ENCODE data around the gene DLG2.
"Not testable (repeated sequence)": the region's sequence is repeated elsewhere in the genome, so short reads cannot be mapped to it uniquely, and the experiment has no call there.

DLG2 gene

DNA sequence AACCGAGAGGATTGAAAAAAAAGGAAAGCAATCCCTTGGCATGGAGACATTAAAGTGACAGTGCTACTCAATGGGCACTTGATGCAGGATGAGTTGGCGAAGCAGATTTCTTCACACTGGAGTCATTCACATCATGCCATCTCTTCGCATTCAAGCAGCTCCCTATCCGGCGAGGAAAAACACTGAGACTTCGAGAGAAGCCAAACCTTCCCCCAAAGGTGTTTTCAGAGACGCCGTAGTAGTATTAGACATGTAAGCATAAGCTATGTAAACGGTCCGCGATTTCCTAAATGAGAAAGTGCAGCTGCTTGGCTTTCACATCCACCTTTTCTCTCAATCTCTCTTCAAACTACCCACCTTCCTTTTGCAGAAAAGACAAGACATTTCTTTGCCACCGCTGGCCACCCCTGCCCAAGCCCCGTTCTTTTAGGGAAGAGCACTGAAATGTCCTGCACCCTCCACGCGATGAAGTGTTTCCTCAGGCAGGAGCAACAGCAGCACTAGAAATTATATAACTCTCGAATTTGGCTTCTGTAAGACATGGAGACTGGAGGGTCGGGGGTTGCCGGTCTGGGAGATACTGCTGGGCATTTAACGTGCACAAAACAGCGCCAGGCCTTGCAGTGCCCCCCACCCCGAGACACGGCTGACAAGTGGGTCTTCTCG, at the start of gene DLG2:
TSS of gene DLG2 (minus strand) at position 13 of the 666 bp plus-strand sequence.
- Mint-ChIP-seq H3K27ac (peak within 1 kb of the TSS; percentile 90), H3K27me3 (ENCODE audit: low read depth) (peaks cover 4% of the 10 kb centered on the region), H3K9me3 (no peaks in the 10 kb centered on the region), H3K36me3 (ENCODE audit: low read depth) (peaks cover 14% of the 10 kb centered on the region), H3K4me1 (ENCODE audit: low read depth) (peaks cover 26% of the 10 kb centered on the region), H3K4me3 (peak within 1 kb of the TSS; percentile 96)
- peak; percentile 10 for DNase-seq (ENCODE audit: low spot score)

DNA sequence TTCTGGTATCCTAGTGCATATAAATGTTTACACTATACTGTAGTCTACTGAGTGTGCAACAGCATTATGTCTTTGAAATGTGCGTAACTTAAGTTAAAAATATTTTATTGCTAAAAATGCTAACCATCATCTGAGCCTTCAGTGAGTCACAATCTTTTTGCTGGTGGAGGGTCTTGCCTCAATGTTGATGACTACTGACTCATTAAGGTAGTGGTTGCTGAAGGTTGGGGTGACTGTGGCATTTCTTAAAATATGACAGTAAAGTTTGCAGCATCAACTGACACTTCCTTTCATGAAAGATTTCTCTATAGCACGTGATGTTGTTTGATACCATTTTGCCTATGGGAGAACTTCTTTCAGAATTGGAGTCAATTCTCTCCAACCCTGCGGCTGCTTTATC, 46.2 kb upstream of the DLG2 start:
- DNase-seq (ENCODE audit: low spot score) = no peak
- no peak overlapping the region for H3K4me3 Mint-ChIP-seq
- H3K9me3 Mint-ChIP-seq = peaks cover 11% of the 10 kb centered on the region
- H3K4me1 Mint-ChIP-seq (ENCODE audit: low read depth) = peaks cover 5% of the 10 kb centered on the region
- H3K36me3 Mint-ChIP-seq (ENCODE audit: low read depth) = peaks cover 3% of the 10 kb centered on the region
- H3K27me3 Mint-ChIP-seq (ENCODE audit: low read depth) = no peaks in the 10 kb centered on the region
- no peak overlapping the region for H3K27ac Mint-ChIP-seq

DNA sequence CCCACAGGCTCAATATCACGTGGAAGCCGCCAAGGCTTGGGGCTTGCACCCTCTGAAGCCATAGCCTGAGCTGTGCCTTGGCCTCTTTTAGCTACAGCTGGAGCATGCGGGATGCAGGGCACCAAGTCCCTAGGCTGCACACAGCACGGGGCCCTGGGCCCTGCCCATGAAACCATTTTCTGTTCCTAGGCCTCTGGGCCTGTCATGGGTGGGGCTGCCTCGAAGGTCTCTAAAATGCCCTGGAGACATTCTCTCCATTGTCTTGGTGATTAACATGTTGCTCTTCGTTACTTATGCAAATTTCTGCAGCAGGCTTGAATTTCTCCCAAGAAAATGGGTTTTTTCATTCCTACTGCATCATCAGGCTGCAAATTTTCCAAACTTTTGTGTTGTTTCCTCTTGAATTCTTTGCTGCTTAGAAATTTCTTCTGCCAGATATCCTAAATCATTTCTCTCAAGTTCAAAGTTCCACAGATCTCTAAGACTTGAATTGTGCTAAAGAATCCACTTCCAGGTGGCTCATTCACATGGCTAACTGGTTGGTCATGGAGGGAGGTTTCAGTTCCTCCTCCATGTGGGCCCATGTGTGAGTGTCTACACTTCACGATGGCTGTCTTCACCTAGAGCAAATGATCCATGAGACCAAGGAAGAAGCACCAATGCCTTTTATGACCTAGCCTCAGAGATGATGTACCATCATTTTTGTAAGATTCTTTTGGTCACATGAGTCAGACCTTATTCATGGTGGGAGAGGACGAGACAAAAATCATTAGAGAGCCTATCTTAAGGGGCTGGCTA, 45.2 kb upstream of the DLG2 start:
- H3K36me3 Mint-ChIP-seq (ENCODE audit: low read depth) = peaks cover 3% of the 10 kb centered on the region
- H3K27ac Mint-ChIP-seq = no peak overlapping the region
- H3K4me1 Mint-ChIP-seq (ENCODE audit: low read depth) = peaks cover 5% of the 10 kb centered on the region
- H3K9me3 Mint-ChIP-seq = peaks cover 11% of the 10 kb centered on the region
- no peak overlapping the region for H3K4me3 Mint-ChIP-seq
- H3K27me3 Mint-ChIP-seq (ENCODE audit: low read depth) = no peaks in the 10 kb centered on the region
- no peak for DNase-seq (ENCODE audit: low spot score)

DNA sequence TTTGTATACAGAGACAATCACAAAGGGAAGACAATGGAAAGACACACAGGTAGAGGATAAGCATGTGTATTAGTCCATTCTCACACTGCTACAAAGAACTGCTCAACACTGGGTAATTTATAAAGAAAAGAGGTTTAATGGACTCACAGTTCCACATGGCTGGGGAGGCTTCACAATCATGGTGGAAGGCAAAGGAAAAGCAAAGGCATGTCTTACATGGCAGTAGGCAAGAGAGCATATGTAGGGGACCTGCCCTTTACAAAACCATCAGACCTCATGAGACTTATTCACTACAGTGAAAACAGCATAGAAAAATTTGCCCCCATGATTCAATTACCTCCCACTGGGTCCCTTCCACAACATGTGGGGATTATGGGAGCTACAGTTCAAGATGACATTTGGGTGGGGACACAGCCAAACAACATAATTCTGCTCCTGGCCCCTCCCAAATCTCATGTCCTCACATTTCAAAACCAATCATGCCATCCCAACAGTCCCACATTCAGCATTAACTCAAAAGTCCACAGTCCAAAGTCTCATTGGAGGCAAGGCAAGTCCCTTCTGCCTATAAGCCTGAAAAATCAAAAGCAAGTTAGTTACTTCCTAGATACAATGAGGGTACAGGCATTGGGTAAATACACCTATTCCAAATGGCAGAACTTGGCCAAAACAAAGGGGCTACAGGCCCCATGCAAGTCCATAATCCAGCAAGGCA, 44.0 kb upstream of the DLG2 start:
- H3K27ac Mint-ChIP-seq; H3K27me3 Mint-ChIP-seq (ENCODE audit: low read depth); H3K4me1 Mint-ChIP-seq (ENCODE audit: low read depth); H3K36me3 Mint-ChIP-seq (ENCODE audit: low read depth); H3K4me3 Mint-ChIP-seq; DNase-seq (ENCODE audit: low spot score): not testable (repeated sequence)
- peaks cover 11% of the 10 kb centered on the region for H3K9me3 Mint-ChIP-seq

DNA sequence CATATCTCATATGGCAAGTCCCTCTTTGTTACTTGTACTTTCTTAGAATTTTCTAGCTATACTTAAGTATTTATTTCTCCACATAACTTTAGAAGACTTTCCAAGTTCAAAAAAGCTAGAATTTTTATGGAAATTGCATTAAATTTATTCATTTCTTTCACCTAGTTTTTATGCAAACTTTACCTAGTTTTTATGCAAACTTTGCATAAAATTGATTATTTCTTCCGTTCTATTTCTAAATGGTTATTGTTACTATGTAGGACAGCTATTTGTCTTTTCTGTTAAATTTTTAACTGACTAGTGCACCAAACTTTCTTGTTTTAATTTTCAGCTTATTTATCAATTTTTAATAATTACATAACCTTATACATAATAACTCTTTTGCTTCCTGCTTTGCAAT, 41.0 kb upstream of the DLG2 start:
- no peak for DNase-seq (ENCODE audit: low spot score)
- H3K9me3 Mint-ChIP-seq = peaks cover 5% of the 10 kb centered on the region
- peaks cover 14% of the 10 kb centered on the region for H3K36me3 Mint-ChIP-seq (ENCODE audit: low read depth)
- H3K4me3 Mint-ChIP-seq = no peak overlapping the region
- H3K27ac Mint-ChIP-seq = no peak overlapping the region
- peaks cover 10% of the 10 kb centered on the region for H3K4me1 Mint-ChIP-seq (ENCODE audit: low read depth)
- no peaks in the 10 kb centered on the region for H3K27me3 Mint-ChIP-seq (ENCODE audit: low read depth)

DNA sequence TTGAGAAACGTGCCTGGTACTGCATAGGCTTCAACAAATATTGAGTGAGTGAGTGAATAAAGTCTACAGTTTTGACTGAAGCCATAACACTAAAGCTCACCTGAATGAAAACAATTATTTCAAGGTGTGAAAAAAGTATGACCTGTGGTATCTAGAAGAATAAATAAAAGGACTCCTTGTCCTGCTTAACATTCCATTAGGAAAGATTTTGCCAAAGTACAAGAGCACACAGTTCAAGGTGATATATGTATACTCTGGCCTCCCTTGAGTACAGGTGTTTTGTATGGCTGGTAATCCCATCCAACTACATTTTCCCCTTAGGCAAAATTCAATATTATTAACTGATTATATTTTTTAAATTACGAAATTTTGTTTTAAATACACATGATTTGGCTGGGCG, 39.5 kb upstream of the DLG2 start:
- H3K4me3 Mint-ChIP-seq = no peak overlapping the region
- H3K27ac Mint-ChIP-seq = no peak overlapping the region

DNA sequence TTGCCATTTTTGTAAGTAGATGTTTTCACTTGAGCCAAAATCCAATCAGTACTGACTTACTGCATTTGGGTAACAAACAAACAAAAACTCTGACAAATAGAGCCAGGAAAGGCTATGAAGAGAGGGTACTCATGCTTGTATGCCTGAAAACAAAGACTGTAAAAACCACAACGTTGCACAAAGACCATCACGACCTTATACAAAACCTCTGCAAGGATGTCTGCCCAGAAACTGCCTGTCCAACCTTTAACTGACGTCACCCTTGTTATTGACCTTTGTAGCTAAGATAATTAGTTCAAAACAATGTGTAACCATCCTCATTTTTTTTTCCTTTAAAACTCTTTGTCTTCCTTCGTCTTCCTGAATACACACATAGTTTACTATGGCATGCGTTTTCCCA, 38.6 kb upstream of the DLG2 start:
- Mint-ChIP-seq H3K9me3 (no peaks in the 10 kb centered on the region), H3K27ac (peak overlapping the region; percentile 13)
- no peak for DNase-seq (ENCODE audit: low spot score)

More for the DNA sequence above, 39.5 kb upstream of the DLG2 start:
- H3K27me3 Mint-ChIP-seq (ENCODE audit: low read depth) = no peaks in the 10 kb centered on the region
- no peaks in the 10 kb centered on the region for H3K9me3 Mint-ChIP-seq
- no peak for DNase-seq (ENCODE audit: low spot score)
- peaks cover 26% of the 10 kb centered on the region for H3K36me3 Mint-ChIP-seq (ENCODE audit: low read depth)
- peaks cover 16% of the 10 kb centered on the region for H3K4me1 Mint-ChIP-seq (ENCODE audit: low read depth)

DNA sequence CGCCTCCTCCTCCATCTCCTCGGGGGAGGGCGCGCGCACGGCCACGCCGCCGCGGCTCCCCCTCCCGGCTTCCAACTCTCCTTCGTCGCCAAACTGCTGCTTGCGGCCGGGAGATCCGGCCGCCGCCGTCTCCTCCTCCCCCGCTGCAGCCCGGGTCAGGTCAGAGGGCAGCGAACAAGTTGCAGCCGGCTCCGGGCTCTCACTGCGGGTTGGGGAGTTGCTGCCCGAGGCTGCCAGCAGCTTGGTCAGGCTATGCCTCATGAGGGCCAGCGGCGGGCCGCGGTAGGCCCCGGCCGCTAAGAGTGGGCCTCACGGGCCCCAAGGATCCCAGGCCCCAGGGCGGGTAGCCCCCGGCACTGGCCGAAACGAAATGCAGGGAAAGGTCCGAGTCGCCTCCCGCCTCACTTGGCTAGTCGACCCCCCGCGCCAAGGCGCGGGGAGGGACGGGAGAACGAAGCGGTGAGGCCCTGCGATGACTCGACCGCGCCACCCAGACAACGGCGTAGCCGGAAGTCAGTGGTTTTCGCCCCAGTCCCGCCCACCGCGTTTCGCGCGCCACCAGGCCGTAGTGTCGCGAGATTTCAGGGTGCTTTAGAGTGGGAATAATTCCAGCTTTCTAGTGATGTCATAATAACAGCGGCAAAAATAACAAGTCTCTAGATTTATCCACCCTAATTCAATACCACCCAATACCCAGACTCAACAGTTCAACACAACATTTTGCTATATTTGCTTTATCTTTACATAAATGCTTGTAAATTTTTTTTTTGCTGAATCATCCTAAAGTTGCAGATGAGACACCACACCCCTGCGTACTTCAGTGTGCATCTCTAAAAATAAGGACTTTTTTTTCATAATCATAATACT, 37.7 kb upstream of the DLG2 start, which contains the start of gene CREBZF:
TSS of gene CREBZF (minus strand) at position 515 of the 867 bp plus-strand sequence. CDS start at position 261, 254 bp downstream.
- DNase-seq (ENCODE audit: low spot score) = peak; percentile 95
- peak within 1 kb of the TSS; percentile 99 for H3K27ac Mint-ChIP-seq
- H3K4me1 Mint-ChIP-seq (ENCODE audit: low read depth) = peaks cover 32% of the 10 kb centered on the region
- H3K4me3 Mint-ChIP-seq = peak within 1 kb of the TSS; percentile 98
- H3K36me3 Mint-ChIP-seq (ENCODE audit: low read depth) = peaks cover 41% of the 10 kb centered on the region
- no peaks in the 10 kb centered on the region for H3K9me3 Mint-ChIP-seq
- no peaks in the 10 kb centered on the region for H3K27me3 Mint-ChIP-seq (ENCODE audit: low read depth)

More for the DNA sequence above, 38.6 kb upstream of the DLG2 start:
- H3K4me3 Mint-ChIP-seq = peak overlapping the region; percentile 29
- H3K27me3 Mint-ChIP-seq (ENCODE audit: low read depth) = no peaks in the 10 kb centered on the region
- H3K4me1 Mint-ChIP-seq (ENCODE audit: low read depth) = peaks cover 24% of the 10 kb centered on the region
- H3K36me3 Mint-ChIP-seq (ENCODE audit: low read depth) = peaks cover 32% of the 10 kb centered on the region

DNA sequence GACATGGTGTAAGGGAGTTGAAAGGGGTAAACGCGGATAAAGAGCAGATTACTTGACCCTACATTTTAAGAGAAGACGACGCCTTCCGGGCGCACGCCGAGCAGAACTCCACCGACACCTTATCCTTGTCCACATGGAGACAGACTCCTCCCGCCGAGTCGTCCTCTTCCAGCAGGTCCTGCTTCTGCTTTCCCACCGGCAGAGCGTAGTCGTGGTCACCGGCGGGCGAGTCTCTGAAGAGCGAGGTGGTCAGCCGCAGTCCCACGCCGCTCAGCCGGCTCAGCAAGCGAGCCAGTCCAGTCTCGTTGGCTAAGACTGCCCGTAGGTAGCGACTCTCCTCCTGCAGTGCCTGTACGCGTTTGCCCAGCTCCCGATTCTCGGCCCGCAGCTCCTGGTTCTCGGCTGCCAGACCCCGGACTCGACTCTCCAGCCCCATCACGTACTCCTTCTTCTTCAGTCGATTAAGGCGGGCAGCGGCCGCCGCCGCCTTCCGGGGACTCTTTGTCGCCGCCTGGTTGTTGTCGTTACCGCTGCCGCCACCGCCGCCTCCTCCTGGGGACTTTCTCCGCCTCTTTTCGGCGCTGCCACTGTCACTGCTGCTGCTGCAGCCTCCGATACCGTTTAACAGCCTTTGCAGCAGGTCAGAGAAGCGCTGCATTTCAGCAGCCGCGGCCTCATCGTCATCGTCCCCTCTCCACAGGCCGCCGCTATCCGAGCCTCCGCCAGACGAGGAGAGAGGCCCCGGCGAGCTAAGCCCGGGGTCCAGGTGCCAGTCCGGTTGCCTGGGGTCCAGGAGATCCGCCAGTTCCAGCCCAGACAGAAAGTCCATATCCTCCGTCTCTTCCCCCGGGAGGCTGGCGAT, 36.8 kb upstream of the DLG2 start:
- Mint-ChIP-seq H3K4me3 (peak overlapping the region; percentile 98), H3K27ac (peak overlapping the region; percentile 99), H3K36me3 (ENCODE audit: low read depth) (peaks cover 50% of the 10 kb centered on the region), H3K4me1 (ENCODE audit: low read depth) (peaks cover 38% of the 10 kb centered on the region), H3K9me3 (no peaks in the 10 kb centered on the region), H3K27me3 (ENCODE audit: low read depth) (no peaks in the 10 kb centered on the region)
- peak; percentile 86 for DNase-seq (ENCODE audit: low spot score)

DNA sequence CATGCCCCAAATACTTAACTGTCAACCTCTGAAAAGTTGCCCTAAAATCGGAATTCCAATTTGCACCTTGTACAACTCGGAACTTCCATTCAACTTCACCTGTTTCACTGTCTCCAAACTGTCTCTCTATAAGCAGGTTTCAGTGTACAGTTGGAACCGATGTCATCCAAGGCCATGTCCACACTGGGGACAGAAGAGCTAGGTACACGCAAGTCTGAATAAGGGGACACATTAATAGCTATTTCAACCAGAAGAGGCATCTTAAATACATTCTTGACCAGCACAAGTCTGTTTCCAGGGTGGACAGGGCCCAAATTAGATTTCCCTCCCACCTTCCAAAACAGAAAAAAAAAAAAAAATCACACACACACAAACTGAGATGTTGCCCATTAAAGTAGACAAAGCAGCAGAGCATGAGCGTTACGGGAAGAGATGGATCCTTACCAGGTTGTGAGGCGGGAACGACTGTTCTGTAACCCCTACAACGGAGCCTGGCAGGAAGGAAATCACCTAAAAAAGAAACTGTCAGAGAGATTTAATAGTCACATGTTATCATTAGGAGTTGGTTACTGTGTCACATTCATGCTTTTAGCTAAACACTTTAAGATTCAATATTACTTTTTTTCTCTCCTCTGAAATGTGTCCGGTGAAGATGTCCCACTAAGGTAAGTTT, 36.1 kb upstream of the DLG2 start:
- H3K4me3 Mint-ChIP-seq = peak overlapping the region; percentile 98
- H3K9me3 Mint-ChIP-seq = no peaks in the 10 kb centered on the region
- H3K4me1 Mint-ChIP-seq (ENCODE audit: low read depth) = peaks cover 45% of the 10 kb centered on the region
- no peak for DNase-seq (ENCODE audit: low spot score)
- H3K27me3 Mint-ChIP-seq (ENCODE audit: low read depth) = no peaks in the 10 kb centered on the region
- peak overlapping the region; percentile 99 for H3K27ac Mint-ChIP-seq
- H3K36me3 Mint-ChIP-seq (ENCODE audit: low read depth) = peaks cover 56% of the 10 kb centered on the region

DNA sequence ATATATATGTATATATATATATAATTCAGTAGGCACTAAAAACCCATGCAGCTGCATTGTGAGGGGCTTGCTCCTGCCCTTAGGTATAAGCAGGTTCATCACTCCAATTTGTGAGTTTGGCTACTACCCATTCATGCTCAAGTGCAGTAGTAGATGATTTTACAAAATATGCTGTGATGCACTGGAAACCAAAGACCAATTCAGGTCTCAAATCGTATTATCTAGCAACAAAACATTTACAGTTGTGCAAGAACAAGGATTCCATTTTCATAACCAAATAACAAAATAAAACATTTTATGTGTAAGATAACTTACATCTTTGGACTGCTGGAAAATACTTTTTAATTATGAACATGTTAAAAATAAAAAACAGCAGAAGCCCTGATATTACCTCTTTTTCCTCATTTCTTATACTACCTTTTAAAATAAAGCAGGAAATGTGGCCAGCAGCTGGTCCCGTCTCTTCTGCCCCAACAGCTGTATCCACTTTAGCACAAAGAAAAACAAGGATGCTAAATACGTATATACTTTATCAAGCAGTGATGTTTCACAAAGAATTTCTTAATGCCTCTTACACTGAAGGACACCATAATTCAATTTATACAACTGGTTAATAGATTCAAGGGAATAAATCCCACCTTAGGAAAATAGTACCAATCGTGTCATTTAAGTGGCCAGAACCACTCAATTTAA, 35.0 kb upstream of the DLG2 start:
- Mint-ChIP-seq H3K9me3 (no peaks in the 10 kb centered on the region), H3K4me1 (ENCODE audit: low read depth) (peaks cover 47% of the 10 kb centered on the region), H3K36me3 (ENCODE audit: low read depth) (peaks cover 58% of the 10 kb centered on the region), H3K27me3 (ENCODE audit: low read depth) (no peaks in the 10 kb centered on the region), H3K27ac (no peak overlapping the region), H3K4me3 (peak overlapping the region; percentile 98)
- DNase-seq (ENCODE audit: low spot score) = no peak

DNA sequence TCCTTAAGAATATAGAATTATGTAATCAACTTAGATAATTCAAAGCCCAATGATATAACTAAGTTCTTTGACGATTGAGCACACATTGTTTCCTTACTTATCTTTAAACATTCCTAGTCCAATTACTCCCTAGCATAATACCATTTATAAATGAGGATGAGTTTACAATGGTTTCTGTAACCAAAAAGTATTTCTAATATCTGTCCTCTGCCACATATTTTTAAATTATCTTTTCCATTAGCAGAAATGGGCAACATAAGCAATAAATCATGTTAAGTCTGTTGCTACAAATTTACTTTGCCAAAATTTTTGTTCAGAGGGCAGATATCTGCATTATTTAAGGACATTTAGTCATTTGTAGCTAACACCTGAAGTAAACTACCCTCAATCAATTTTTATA, 31.0 kb upstream of the DLG2 start:
- peaks cover 61% of the 10 kb centered on the region for H3K36me3 Mint-ChIP-seq (ENCODE audit: low read depth)
- no peak overlapping the region for H3K27ac Mint-ChIP-seq
- DNase-seq (ENCODE audit: low spot score) = no peak
- no peaks in the 10 kb centered on the region for H3K27me3 Mint-ChIP-seq (ENCODE audit: low read depth)
- no peak overlapping the region for H3K4me3 Mint-ChIP-seq
- peaks cover 44% of the 10 kb centered on the region for H3K4me1 Mint-ChIP-seq (ENCODE audit: low read depth)
- H3K9me3 Mint-ChIP-seq = no peaks in the 10 kb centered on the region

Measured in T-helper 2 cell treated with Interferon-gamma antibody and Interleukin-4, amounts not matched to agents 5 μg/mL and 100 μg/mL, for 36 hours (primary cell).